ENCODE data around the gene SF3B5.
"Not testable (repeated sequence)": the region's sequence is repeated elsewhere in the genome, so short reads cannot be mapped to it uniquely, and the experiment has no call there.

The SF3B5 gene

GRCh38 chr6:144082412-144082811 is 13.0 kb downstream of the SF3B5 start:
- H3K4me3 ChIP-seq (ENCODE audit: low read length); DNase-seq (ENCODE audit: low read depth); H3K36me3 ChIP-seq (ENCODE audit: control insufficient read depth, insufficient read depth, low read length, severe bottlenecking); H3K27me3 ChIP-seq (replicated peaks; ENCODE audit: control insufficient read depth, insufficient read depth, low read length); H3K9ac ChIP-seq (ENCODE audit: low read length); H3K9me3 ChIP-seq (ENCODE audit: control insufficient read depth, low read length): not testable (repeated sequence)
- H3K4me1 ChIP-seq (ENCODE audit: control insufficient read depth, insufficient read depth, low read length) = peaks cover 11% of the 10 kb centered on the region

GRCh38 chr6:144077871-144078270 is 17.5 kb downstream of the SF3B5 start:
- no peaks in the 10 kb centered on the region for H3K36me3 ChIP-seq (ENCODE audit: control insufficient read depth, insufficient read depth, low read length, severe bottlenecking)
- DNase-seq (ENCODE audit: low read depth) = no peak
- no peaks in the 10 kb centered on the region for H3K9me3 ChIP-seq (ENCODE audit: control insufficient read depth, low read length)
- H3K4me3 ChIP-seq (ENCODE audit: low read length) = no peak overlapping the region
- H3K27me3 ChIP-seq (replicated peaks; ENCODE audit: control insufficient read depth, insufficient read depth, low read length) = no peaks in the 10 kb centered on the region
- peaks cover 13% of the 10 kb centered on the region for H3K4me1 ChIP-seq (ENCODE audit: control insufficient read depth, insufficient read depth, low read length)
- H3K9ac ChIP-seq (ENCODE audit: low read length) = no peak overlapping the region

GRCh38 chr6:144075875-144076274 is 19.5 kb downstream of the SF3B5 start:
- H3K4me3 ChIP-seq (ENCODE audit: low read length) = no peak overlapping the region
- H3K36me3 ChIP-seq (ENCODE audit: control insufficient read depth, insufficient read depth, low read length, severe bottlenecking) = no peaks in the 10 kb centered on the region

GRCh38 chr6:144075187-144075586 is 20.2 kb downstream of the SF3B5 start:
- Histone ChIP-seq H3K9ac (ENCODE audit: low read length) (no peak overlapping the region), H3K27me3 (replicated peaks; ENCODE audit: control insufficient read depth, insufficient read depth, low read length) (no peaks in the 10 kb centered on the region), H3K9me3 (ENCODE audit: control insufficient read depth, low read length) (no peaks in the 10 kb centered on the region), H3K36me3 (ENCODE audit: control insufficient read depth, insufficient read depth, low read length, severe bottlenecking) (no peaks in the 10 kb centered on the region), H3K4me1 (ENCODE audit: control insufficient read depth, insufficient read depth, low read length) (peaks cover 13% of the 10 kb centered on the region), H3K4me3 (ENCODE audit: low read length) (no peak overlapping the region)
- DNase-seq (ENCODE audit: low read depth) = no peak

More at GRCh38 chr6:144075875-144076274, 19.5 kb downstream of the SF3B5 start:
- Histone ChIP-seq H3K4me1 (ENCODE audit: control insufficient read depth, insufficient read depth, low read length) (peaks cover 13% of the 10 kb centered on the region), H3K27me3 (replicated peaks; ENCODE audit: control insufficient read depth, insufficient read depth, low read length) (no peaks in the 10 kb centered on the region), H3K9me3 (ENCODE audit: control insufficient read depth, low read length) (no peaks in the 10 kb centered on the region), H3K9ac (ENCODE audit: low read length) (no peak overlapping the region)
- no peak for DNase-seq (ENCODE audit: low read depth)

GRCh38 chr6:144073024-144073423 is 22.3 kb downstream of the SF3B5 start:
- no peak overlapping the region for H3K9ac ChIP-seq (ENCODE audit: low read length)
- H3K4me1 ChIP-seq (ENCODE audit: control insufficient read depth, insufficient read depth, low read length) = peaks cover 4% of the 10 kb centered on the region
- H3K9me3 ChIP-seq (ENCODE audit: control insufficient read depth, low read length) = no peaks in the 10 kb centered on the region
- no peaks in the 10 kb centered on the region for H3K36me3 ChIP-seq (ENCODE audit: control insufficient read depth, insufficient read depth, low read length, severe bottlenecking)
- no peak overlapping the region for H3K4me3 ChIP-seq (ENCODE audit: low read length)
- DNase-seq (ENCODE audit: low read depth) = no peak
- H3K27me3 ChIP-seq (replicated peaks; ENCODE audit: control insufficient read depth, insufficient read depth, low read length) = no peaks in the 10 kb centered on the region

- Histone ChIP-seq H3K9me3 (ENCODE audit: control insufficient read depth, low read length) (no peaks in the 10 kb centered on the region), H3K4me1 (ENCODE audit: control insufficient read depth, insufficient read depth, low read length) (peaks cover 4% of the 10 kb centered on the region), H3K9ac (ENCODE audit: low read length) (no peak overlapping the region), H3K36me3 (ENCODE audit: control insufficient read depth, insufficient read depth, low read length, severe bottlenecking) (no peaks in the 10 kb centered on the region), H3K4me3 (ENCODE audit: low read length) (no peak overlapping the region), H3K27me3 (replicated peaks; ENCODE audit: control insufficient read depth, insufficient read depth, low read length) (peaks cover 19% of the 10 kb centered on the region)
- no peak for DNase-seq (ENCODE audit: low read depth)
Measured at GRCh38 chr6:144069506-144069905, 25.9 kb downstream of the SF3B5 start.

- Histone ChIP-seq H3K36me3 (ENCODE audit: control insufficient read depth, insufficient read depth, low read length, severe bottlenecking) (no peaks in the 10 kb centered on the region), H3K4me1 (ENCODE audit: control insufficient read depth, insufficient read depth, low read length) (peaks cover 4% of the 10 kb centered on the region), H3K9ac (ENCODE audit: low read length) (no peak overlapping the region), H3K27me3 (replicated peaks; ENCODE audit: control insufficient read depth, insufficient read depth, low read length) (peaks cover 20% of the 10 kb centered on the region), H3K9me3 (ENCODE audit: control insufficient read depth, low read length) (no peaks in the 10 kb centered on the region), H3K4me3 (ENCODE audit: low read length) (no peak overlapping the region)
- DNase-seq (ENCODE audit: low read depth) = no peak
Measured at GRCh38 chr6:144068794-144069193, 26.6 kb downstream of the SF3B5 start.

GRCh38 chr6:144066741-144067484 is 28.5 kb downstream of the SF3B5 start:
- DNase-seq (ENCODE audit: low read depth) = no peak
- Histone ChIP-seq H3K27me3 (replicated peaks; ENCODE audit: control insufficient read depth, insufficient read depth, low read length) (peaks cover 29% of the 10 kb centered on the region), H3K4me1 (ENCODE audit: control insufficient read depth, insufficient read depth, low read length) (peaks cover 7% of the 10 kb centered on the region), H3K4me3 (ENCODE audit: low read length) (no peak overlapping the region), H3K9me3 (ENCODE audit: control insufficient read depth, low read length) (no peaks in the 10 kb centered on the region), H3K9ac (ENCODE audit: low read length) (no peak overlapping the region), H3K36me3 (ENCODE audit: control insufficient read depth, insufficient read depth, low read length, severe bottlenecking) (no peaks in the 10 kb centered on the region)

- no peak overlapping the region for H3K9ac ChIP-seq (ENCODE audit: low read length)
- H3K4me1 ChIP-seq (ENCODE audit: control insufficient read depth, insufficient read depth, low read length) = peaks cover 7% of the 10 kb centered on the region
- no peak overlapping the region for H3K4me3 ChIP-seq (ENCODE audit: low read length)
- peaks cover 29% of the 10 kb centered on the region for H3K27me3 ChIP-seq (replicated peaks; ENCODE audit: control insufficient read depth, insufficient read depth, low read length)
- H3K36me3 ChIP-seq (ENCODE audit: control insufficient read depth, insufficient read depth, low read length, severe bottlenecking) = no peaks in the 10 kb centered on the region
- DNase-seq (ENCODE audit: low read depth) = no peak
- H3K9me3 ChIP-seq (ENCODE audit: control insufficient read depth, low read length) = no peaks in the 10 kb centered on the region
Measured at GRCh38 chr6:144066255-144066654, 29.1 kb downstream of the SF3B5 start.

- DNase-seq (ENCODE audit: low read depth) = no peak
- Histone ChIP-seq H3K4me1 (ENCODE audit: control insufficient read depth, insufficient read depth, low read length) (peaks cover 7% of the 10 kb centered on the region), H3K36me3 (ENCODE audit: control insufficient read depth, insufficient read depth, low read length, severe bottlenecking) (no peaks in the 10 kb centered on the region), H3K27me3 (replicated peaks; ENCODE audit: control insufficient read depth, insufficient read depth, low read length) (peaks cover 29% of the 10 kb centered on the region), H3K9ac (ENCODE audit: low read length) (no peak overlapping the region), H3K4me3 (ENCODE audit: low read length) (peak overlapping the region; percentile 83), H3K9me3 (ENCODE audit: control insufficient read depth, low read length) (no peaks in the 10 kb centered on the region)
Measured at GRCh38 chr6:144065213-144065660, 30.1 kb downstream of the SF3B5 start.

- Histone ChIP-seq H3K4me1 (ENCODE audit: control insufficient read depth, insufficient read depth, low read length) (peaks cover 7% of the 10 kb centered on the region), H3K4me3 (ENCODE audit: low read length) (peak overlapping the region; percentile 83), H3K36me3 (ENCODE audit: control insufficient read depth, insufficient read depth, low read length, severe bottlenecking) (no peaks in the 10 kb centered on the region), H3K9me3 (ENCODE audit: control insufficient read depth, low read length) (no peaks in the 10 kb centered on the region), H3K9ac (ENCODE audit: low read length) (peak overlapping the region; percentile 46), H3K27me3 (replicated peaks; ENCODE audit: control insufficient read depth, insufficient read depth, low read length) (peaks cover 29% of the 10 kb centered on the region)
- peak; percentile 20 for DNase-seq (ENCODE audit: low read depth)
Measured at GRCh38 chr6:144064402-144065212, 30.8 kb downstream of the SF3B5 start.
